Activated CD8-positive, alpha-beta memory T cell treated with anti-CD3 and anti-CD28 coated beads, Interleukin-2, amount 50 U/mL, for 1 hour (primary cell): Measurements from ENCODE around the gene SLC22A23.
"Not testable (repeated sequence)": the region's sequence is repeated elsewhere in the genome, so short reads cannot be mapped to it uniquely, and the experiment has no call there.

Experiments used
- DNase-seq: peaks from one replicate; pipeline ENCODE4 v3.0.0-alpha.2; 2020; ENCODE audit errors: extremely low read depth

SLC22A23 gene

GRCh38 chr6:3242768-3243167, 214.1 kb downstream of the SLC22A23 start:
- no peak for DNase-seq

- not testable (repeated sequence) for DNase-seq
Measured at GRCh38 chr6:3241745-3242144, 215.1 kb downstream of the SLC22A23 start.

GRCh38 chr6:3240595-3240994, 216.3 kb downstream of the SLC22A23 start:
- no peak for DNase-seq

GRCh38 chr6:3239110-3239830, 217.6 kb downstream of the SLC22A23 start:
- no peak for DNase-seq

- no peak for DNase-seq
Measured at GRCh38 chr6:3237761-3238662, 218.8 kb downstream of the SLC22A23 start.

GRCh38 chr6:3236005-3236404, 220.8 kb downstream of the SLC22A23 start:
- no peak for DNase-seq

- DNase-seq, result no peak
Measured at GRCh38 chr6:3235486-3235885, 221.4 kb downstream of the SLC22A23 start.

GRCh38 chr6:3233904-3234303, 222.9 kb downstream of the SLC22A23 start:
- DNase-seq, result no peak

GRCh38 chr6:3233321-3233720, 223.5 kb downstream of the SLC22A23 start:
- DNase-seq, result no peak

GRCh38 chr6:3232017-3232945, 224.6 kb downstream of the SLC22A23 start:
- DNase-seq, result no peak

GRCh38 chr6:3231247-3232016, 225.4 kb downstream of the SLC22A23 start:
- DNase-seq, result no peak

GRCh38 chr6:3230900-3231246, 226.0 kb downstream of the SLC22A23 start:
- no peak for DNase-seq

- DNase-seq, result no peak
Measured at GRCh38 chr6:3230256-3230882, 226.5 kb downstream of the SLC22A23 start.

- no peak for DNase-seq
Measured at GRCh38 chr6:3229566-3230178, 227.2 kb downstream of the SLC22A23 start.

GRCh38 chr6:3228771-3229565, 227.9 kb downstream of the SLC22A23 start:
- no peak for DNase-seq

- no peak for DNase-seq
Measured at GRCh38 chr6:3228046-3228671, 228.7 kb downstream of the SLC22A23 start.

- DNase-seq, result no peak
Measured at GRCh38 chr6:3227363-3228045, 229.3 kb downstream of the SLC22A23 start, which contains the start of gene TUBB2B. Gene TUBB2B (minus strand): TSS chr6:3227653. CDS start chr6:3227543, 110 bp downstream.
